Suprapubic skin (tissue), 4 donors: ENCODE measurements around the gene PTPRH. TPM values are rescaled to one million over a fixed set of nuclear protein-coding genes. Genes with fewer than 3 reads are reported as not detected.

Experiments used
- DNase-seq, 2 donors: peaks; one replicate each; pipeline ENCODE4 v3.0.0-alpha.2; 2019; ENCODE audit warnings: low spot score in 2 of 2
- H3K27ac ChIP-seq: fragments of 200-600 bp; sonication (generic); one replicate; pipeline ENCODE4 v1.5.1; 2019
- H3K27me3 ChIP-seq: fragments of 200-600 bp; sonication (generic); one replicate; pipeline ENCODE4 v1.5.1; 2019
- H3K36me3 ChIP-seq: fragments of 200-600 bp; sonication (generic); one replicate; pipeline ENCODE4 v1.5.1; 2019
- H3K4me1 ChIP-seq: fragments of 200-600 bp; sonication (generic); one replicate; pipeline ENCODE4 v1.5.1; 2019
- H3K4me3 ChIP-seq: fragments of 200-600 bp; sonication (generic); one replicate; pipeline ENCODE4 v1.5.1; 2019; ENCODE audit warnings: mild to moderate bottlenecking
- H3K9me3 ChIP-seq: fragments of 200-600 bp; sonication (generic); one replicate; pipeline ENCODE4 v1.5.1; 2019
- EP300 ChIP-seq: sonication (generic); formaldehyde crosslinking; IDR thresholded peaks from one replicate; pipeline ENCODE4 v1.6.1; 2017; ENCODE audit warnings: antibody characterized with exemption
- POLR2A ChIP-seq, 2 donors: fragments of 450-650 bp; IDR thresholded peaks; one replicate each; pipeline ENCODE4 v1.6.1; 2017; ENCODE audit warnings: antibody characterized with exemption in 2 of 2, mild to moderate bottlenecking in 2 of 2, moderate library complexity in 2 of 2
- POLR2AphosphoS5 ChIP-seq, 3 donors: sonication (generic); formaldehyde crosslinking; IDR thresholded peaks; one replicate each; pipeline ENCODE4 v1.6.1; 2017; ENCODE audit warnings: antibody characterized with exemption in 3 of 3
- WGBS: methylation state at CpG from one replicate; pipeline ENCODE4 v1.1.5; 2018; 5-methylcytosine and 5-hydroxymethylcytosine counted together
- total RNA-seq, 4 donors: library from RNA; depleted of rRNA; stranded (reverse); fragments of >200 nt; gene quantifications; one replicate each; pipeline ENCODE4 v1.1.0, GENCODE V29; 2016
- TF ChIP-seq, protein P1 (sequence below), 2 donors: fragments of 200-600 bp in 1 of 2; fragments of 450-650 bp in 1 of 2; sonication (generic) in 1 of 2; IDR thresholded peaks; one replicate each; pipeline ENCODE4 v1.5.1; 2016 to 2019; ENCODE audit warnings: antibody characterized with exemption in 2 of 2, mild to moderate bottlenecking in 1 of 2, moderate library complexity in 1 of 2

The PTPRH gene
- total RNA-seq, 4 donors from 2014 or later = 0.34 to 1.4 (median 1.1) TPM; not detected in 1

GRCh38 chr19:55251341-55252081, 42.2 kb upstream of the PTPRH start:
- WGBS = 48% methylated on average over 11 of the region's 19 CpGs
- H3K36me3 ChIP-seq = peaks cover 9% of the 10 kb centered on the region
- no peak overlapping the region for H3K27ac ChIP-seq
- DNase-seq = no peak
- H3K9me3 ChIP-seq = no peaks in the 10 kb centered on the region
- H3K27me3 ChIP-seq = no peaks in the 10 kb centered on the region
- H3K4me3 ChIP-seq = no peak overlapping the region
- peaks cover 78% of the 10 kb centered on the region for H3K4me1 ChIP-seq
- TF ChIP-seq POLR2AphosphoS5 (IDR thresholded peaks at IDR 0.05) (no peak), POLR2A (IDR thresholded peaks at IDR 0.05) (no peak), EP300 (no peak)
- TF ChIP-seq, protein P1, sequence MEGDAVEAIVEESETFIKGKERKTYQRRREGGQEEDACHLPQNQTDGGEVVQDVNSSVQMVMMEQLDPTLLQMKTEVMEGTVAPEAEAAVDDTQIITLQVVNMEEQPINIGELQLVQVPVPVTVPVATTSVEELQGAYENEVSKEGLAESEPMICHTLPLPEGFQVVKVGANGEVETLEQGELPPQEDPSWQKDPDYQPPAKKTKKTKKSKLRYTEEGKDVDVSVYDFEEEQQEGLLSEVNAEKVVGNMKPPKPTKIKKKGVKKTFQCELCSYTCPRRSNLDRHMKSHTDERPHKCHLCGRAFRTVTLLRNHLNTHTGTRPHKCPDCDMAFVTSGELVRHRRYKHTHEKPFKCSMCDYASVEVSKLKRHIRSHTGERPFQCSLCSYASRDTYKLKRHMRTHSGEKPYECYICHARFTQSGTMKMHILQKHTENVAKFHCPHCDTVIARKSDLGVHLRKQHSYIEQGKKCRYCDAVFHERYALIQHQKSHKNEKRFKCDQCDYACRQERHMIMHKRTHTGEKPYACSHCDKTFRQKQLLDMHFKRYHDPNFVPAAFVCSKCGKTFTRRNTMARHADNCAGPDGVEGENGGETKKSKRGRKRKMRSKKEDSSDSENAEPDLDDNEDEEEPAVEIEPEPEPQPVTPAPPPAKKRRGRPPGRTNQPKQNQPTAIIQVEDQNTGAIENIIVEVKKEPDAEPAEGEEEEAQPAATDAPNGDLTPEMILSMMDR (IDR thresholded peaks at IDR 0.05) = no peak

GRCh38 chr19:55250262-55251036, 41.1 kb upstream of the PTPRH start:
- TF ChIP-seq, protein P1 (IDR thresholded peaks at IDR 0.05) = no peak
- H3K4me1 ChIP-seq = peaks cover 67% of the 10 kb centered on the region
- no peaks in the 10 kb centered on the region for H3K27me3 ChIP-seq
- no peak overlapping the region for H3K27ac ChIP-seq
- H3K36me3 ChIP-seq = peaks cover 20% of the 10 kb centered on the region
- no peak overlapping the region for H3K4me3 ChIP-seq
- WGBS = 94% methylated on average over 17 of the region's 18 CpGs
- H3K9me3 ChIP-seq = no peaks in the 10 kb centered on the region
- DNase-seq = peak in 1 of 2 donors; percentile 76

- H3K36me3 ChIP-seq = peaks cover 26% of the 10 kb centered on the region
- no peaks in the 10 kb centered on the region for H3K9me3 ChIP-seq
- no peaks in the 10 kb centered on the region for H3K27me3 ChIP-seq
- WGBS = 86% methylated on average over 9 of the region's 11 CpGs
- peaks cover 61% of the 10 kb centered on the region for H3K4me1 ChIP-seq
- no peak for DNase-seq
- H3K4me3 ChIP-seq = no peak overlapping the region
- TF ChIP-seq POLR2AphosphoS5 (IDR thresholded peaks at IDR 0.05) (no peak), POLR2A (IDR thresholded peaks at IDR 0.05) (no peak), EP300 (no peak)
- TF ChIP-seq, protein P1 (IDR thresholded peaks at IDR 0.05) = no peak
- no peak overlapping the region for H3K27ac ChIP-seq
These were observed 40.5 kb upstream of the PTPRH start for GRCh38 chr19:55249841-55250240.

DNA sequence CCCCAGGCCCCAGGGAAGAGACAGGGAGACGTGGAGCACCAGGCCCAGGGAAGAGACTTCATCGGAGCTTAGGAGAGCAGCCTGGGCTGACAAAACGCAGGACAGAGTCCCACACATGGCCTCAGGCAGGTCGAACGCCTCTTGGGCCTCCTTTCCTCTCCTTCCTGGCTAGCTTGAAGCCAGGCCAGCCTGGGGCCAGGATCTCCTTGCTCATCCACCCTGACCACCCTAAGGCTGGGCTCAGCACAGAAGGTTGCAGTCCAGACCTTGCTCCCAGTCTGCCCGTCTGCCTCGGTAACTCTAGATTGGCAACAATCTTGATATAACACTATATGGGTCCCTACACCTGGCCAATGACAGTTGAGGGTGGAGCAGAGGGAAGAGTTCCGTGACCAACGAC, 39.4 kb upstream of the PTPRH start:
- H3K9me3 ChIP-seq = no peaks in the 10 kb centered on the region
- peaks cover 51% of the 10 kb centered on the region for H3K4me1 ChIP-seq
- TF ChIP-seq POLR2AphosphoS5 (IDR thresholded peaks at IDR 0.05) (no peak), POLR2A (IDR thresholded peaks at IDR 0.05) (no peak)
- WGBS = 88% methylated on average over 7 of the region's 9 CpGs
- DNase-seq = no peak
- H3K27me3 ChIP-seq = no peaks in the 10 kb centered on the region
- H3K4me3 ChIP-seq = no peak overlapping the region
- no peak overlapping the region for H3K27ac ChIP-seq
- peaks cover 37% of the 10 kb centered on the region for H3K36me3 ChIP-seq

- Histone ChIP-seq H3K27ac (no peak overlapping the region), H3K4me3 (no peak overlapping the region), H3K9me3 (no peaks in the 10 kb centered on the region), H3K36me3 (peaks cover 42% of the 10 kb centered on the region), H3K27me3 (no peaks in the 10 kb centered on the region), H3K4me1 (peaks cover 50% of the 10 kb centered on the region)
- no peak for DNase-seq
- 82% methylated on average over 10 of the region's 10 CpGs for WGBS
- no peak for TF ChIP-seq POLR2AphosphoS5 (IDR thresholded peaks at IDR 0.05)
- no peak for TF ChIP-seq EP300
- TF ChIP-seq, protein P1 (IDR thresholded peaks at IDR 0.05) = no peak
- TF ChIP-seq POLR2A (IDR thresholded peaks at IDR 0.05) = no peak
These were observed 38.9 kb upstream of the PTPRH start for GRCh38 chr19:55248166-55248675.
